ENCODE measurements around the gene RAF1. TPM values are rescaled to one million over a fixed set of nuclear protein-coding genes. Genes with fewer than 3 reads are reported as not detected.

The RAF1 gene
- total RNA-seq (ENCODE audit: unreplicated experiment) = 96.8 TPM
- long read RNA-seq, transcript RAF1-201 (17 exons, 3,300 nt) = major isoform, 15 of 29 reads
- long read RNA-seq, partial matches to known transcripts = 4 of 29 reads
- long read RNA-seq, other reads (novel, unspliced or antisense) = 9 of 29 reads

GRCh38 chr3:12663936-12664908, at the start of gene RAF1:
RAF1 (minus strand) TSS chr3:12664117; CDS start chr3:12618721, 45,396 bp downstream.
- peak within 1 kb of the TSS; percentile 96 for H3K4me3 Mint-ChIP-seq (ENCODE audit: unreplicated experiment)
- peaks cover 24% of the 10 kb centered on the region for H3K4me1 Mint-ChIP-seq (ENCODE audit: unreplicated experiment)
- peaks cover 8% of the 10 kb centered on the region for H3K27me3 Mint-ChIP-seq (ENCODE audit: unreplicated experiment)
- TF ChIP-seq, protein P1, sequence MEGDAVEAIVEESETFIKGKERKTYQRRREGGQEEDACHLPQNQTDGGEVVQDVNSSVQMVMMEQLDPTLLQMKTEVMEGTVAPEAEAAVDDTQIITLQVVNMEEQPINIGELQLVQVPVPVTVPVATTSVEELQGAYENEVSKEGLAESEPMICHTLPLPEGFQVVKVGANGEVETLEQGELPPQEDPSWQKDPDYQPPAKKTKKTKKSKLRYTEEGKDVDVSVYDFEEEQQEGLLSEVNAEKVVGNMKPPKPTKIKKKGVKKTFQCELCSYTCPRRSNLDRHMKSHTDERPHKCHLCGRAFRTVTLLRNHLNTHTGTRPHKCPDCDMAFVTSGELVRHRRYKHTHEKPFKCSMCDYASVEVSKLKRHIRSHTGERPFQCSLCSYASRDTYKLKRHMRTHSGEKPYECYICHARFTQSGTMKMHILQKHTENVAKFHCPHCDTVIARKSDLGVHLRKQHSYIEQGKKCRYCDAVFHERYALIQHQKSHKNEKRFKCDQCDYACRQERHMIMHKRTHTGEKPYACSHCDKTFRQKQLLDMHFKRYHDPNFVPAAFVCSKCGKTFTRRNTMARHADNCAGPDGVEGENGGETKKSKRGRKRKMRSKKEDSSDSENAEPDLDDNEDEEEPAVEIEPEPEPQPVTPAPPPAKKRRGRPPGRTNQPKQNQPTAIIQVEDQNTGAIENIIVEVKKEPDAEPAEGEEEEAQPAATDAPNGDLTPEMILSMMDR (IDR thresholded peaks at IDR 0.05; ENCODE audit: unreplicated experiment) = no peak
- peak within 1 kb of the TSS; percentile 95 for H3K27ac Mint-ChIP-seq (ENCODE audit: unreplicated experiment)
- H3K36me3 Mint-ChIP-seq (ENCODE audit: low read depth, unreplicated experiment) = no peaks in the 10 kb centered on the region
- peak; percentile 98 for DNase-seq (ENCODE audit: low spot score)
- no peaks in the 10 kb centered on the region for H3K9me3 Mint-ChIP-seq (ENCODE audit: unreplicated experiment)

GRCh38 chr3:12710062-12710461, 46.1 kb upstream of the RAF1 start:
- Mint-ChIP-seq H3K27ac (ENCODE audit: unreplicated experiment) (no peak overlapping the region), H3K9me3 (ENCODE audit: unreplicated experiment) (no peaks in the 10 kb centered on the region), H3K27me3 (ENCODE audit: unreplicated experiment) (peaks cover 4% of the 10 kb centered on the region), H3K4me3 (ENCODE audit: unreplicated experiment) (no peak overlapping the region), H3K4me1 (ENCODE audit: unreplicated experiment) (no peaks in the 10 kb centered on the region), H3K36me3 (ENCODE audit: low read depth, unreplicated experiment) (no peaks in the 10 kb centered on the region)
- DNase-seq (ENCODE audit: low spot score) = no peak
- TF ChIP-seq, protein P1 (IDR thresholded peaks at IDR 0.05; ENCODE audit: unreplicated experiment) = no peak

- TF ChIP-seq, protein P1 (IDR thresholded peaks at IDR 0.05; ENCODE audit: unreplicated experiment) = no peak
- no peak overlapping the region for H3K4me3 Mint-ChIP-seq (ENCODE audit: unreplicated experiment)
- no peaks in the 10 kb centered on the region for H3K36me3 Mint-ChIP-seq (ENCODE audit: low read depth, unreplicated experiment)
- no peaks in the 10 kb centered on the region for H3K9me3 Mint-ChIP-seq (ENCODE audit: unreplicated experiment)
- peaks cover 4% of the 10 kb centered on the region for H3K27me3 Mint-ChIP-seq (ENCODE audit: unreplicated experiment)
- no peak overlapping the region for H3K27ac Mint-ChIP-seq (ENCODE audit: unreplicated experiment)
- no peak for DNase-seq (ENCODE audit: low spot score)
- no peaks in the 10 kb centered on the region for H3K4me1 Mint-ChIP-seq (ENCODE audit: unreplicated experiment)
Measured at GRCh38 chr3:12709334-12709733, 45.4 kb upstream of the RAF1 start.

GRCh38 chr3:12708584-12709192, 44.8 kb upstream of the RAF1 start:
- peaks cover 7% of the 10 kb centered on the region for H3K27me3 Mint-ChIP-seq (ENCODE audit: unreplicated experiment)
- no peaks in the 10 kb centered on the region for H3K36me3 Mint-ChIP-seq (ENCODE audit: low read depth, unreplicated experiment)
- H3K27ac Mint-ChIP-seq (ENCODE audit: unreplicated experiment) = no peak overlapping the region
- no peak for DNase-seq (ENCODE audit: low spot score)
- no peaks in the 10 kb centered on the region for H3K9me3 Mint-ChIP-seq (ENCODE audit: unreplicated experiment)
- TF ChIP-seq, protein P1 (IDR thresholded peaks at IDR 0.05; ENCODE audit: unreplicated experiment) = no peak
- no peak overlapping the region for H3K4me3 Mint-ChIP-seq (ENCODE audit: unreplicated experiment)
- no peaks in the 10 kb centered on the region for H3K4me1 Mint-ChIP-seq (ENCODE audit: unreplicated experiment)

Data from endothelial cell (in vitro differentiated cells).